ENCODE measurements around the gene MPPED2. TPM values are rescaled to one million over a fixed set of nuclear protein-coding genes. Genes with fewer than 3 reads are reported as not detected.
A peak's percentile ranks its signal among the peaks of the same experiment; 100 is the strongest.

MPPED2 gene
- total RNA-seq, 8 experiments from 2014 or later = 0.56 to 25.6 (median 11.8) TPM

DNA sequence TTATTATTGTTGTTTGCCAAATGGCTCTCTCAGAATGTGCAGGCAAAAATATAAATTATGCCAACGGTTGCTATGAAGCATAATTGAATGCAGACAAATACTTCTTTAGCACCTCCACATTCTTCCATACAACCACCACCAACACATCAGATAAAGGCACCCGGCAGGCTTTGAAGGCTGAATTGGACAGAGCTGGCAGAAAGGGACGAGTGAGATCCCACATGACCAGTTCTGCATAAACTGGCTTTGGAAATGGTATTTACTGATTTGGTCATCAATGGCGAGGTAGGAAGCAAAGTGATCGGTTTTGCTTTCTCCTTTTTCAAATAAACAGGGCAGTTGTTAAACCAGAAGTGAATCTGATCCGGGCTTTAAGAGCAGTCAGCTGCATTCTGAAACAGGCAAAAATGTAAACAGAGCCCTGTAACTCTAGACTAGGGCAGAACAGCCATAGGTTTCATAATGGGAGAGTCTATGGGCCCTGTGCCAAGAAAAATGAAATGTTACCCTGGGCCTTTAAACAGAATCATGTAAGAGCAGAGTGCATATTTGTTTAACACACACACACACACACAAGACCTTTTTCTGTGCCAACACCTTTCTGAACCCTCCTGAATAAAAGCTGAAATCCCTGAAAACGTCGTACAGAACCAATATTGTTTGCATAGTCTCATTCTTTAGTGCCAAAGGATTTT lies 97.7 kb downstream of the MPPED2 start:
- Histone ChIP-seq H3K4me3 (no peak overlapping the region), H3K4me1 (replicated peaks in 1 of 2) (peaks cover 16 to 18% of the 10 kb centered on the region in 2 donors), H3K27ac (no peak overlapping the region)
- in situ Hi-C loops (cut with MboI; ENCODE audit: low pct_unique_long_range_greater_than_20kb in 2 of 9, low sequenced_read_pairs in 9 of 9, unreplicated experiment in 9 of 9) = no loop called here
- WGBS, 10 experiments = 3 to 85% (median 49%) methylated on average over 3 to 7 of the region's 8 CpGs; no CpG with 5 or more reads in 1 of the 10 experiments
- ATAC-seq (replicated peaks in 6 of 8) = peak in 5 of 8 experiments; percentile 28 to 92 (median 68)

DNA sequence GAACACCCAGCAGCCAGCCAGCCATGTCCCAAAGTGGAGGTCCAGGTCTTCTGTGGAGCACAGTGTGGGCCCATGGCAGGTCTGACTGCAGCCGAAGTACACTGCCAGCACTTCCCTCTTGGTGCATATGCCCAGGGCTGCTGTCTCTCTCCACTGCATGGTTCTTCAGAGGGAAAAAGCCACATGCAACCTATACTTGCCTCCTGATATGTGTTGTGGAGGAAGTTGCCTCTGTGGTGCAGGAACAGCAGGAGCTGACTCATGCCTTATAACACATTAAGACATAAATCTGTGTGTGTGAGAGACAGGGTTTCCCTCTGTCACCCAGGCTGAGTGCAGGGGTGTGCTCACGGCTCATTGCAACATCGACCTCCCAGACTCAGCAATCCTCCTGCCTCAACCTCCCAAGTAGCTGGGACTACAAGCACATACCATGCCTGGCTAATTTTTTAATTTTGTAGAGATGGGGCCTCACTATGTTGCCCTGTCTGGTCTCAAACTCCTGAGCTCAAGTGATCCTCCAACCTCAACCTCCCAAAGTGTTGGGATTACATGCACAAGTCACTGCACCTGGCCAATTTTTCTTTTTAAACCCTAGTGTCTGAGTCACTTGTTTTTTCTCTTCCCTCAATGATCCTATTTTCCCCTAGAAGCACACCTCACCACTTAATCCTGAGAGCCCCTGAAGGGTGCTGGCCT lies 98.8 kb downstream of the MPPED2 start:
- Histone ChIP-seq H3K4me1 (replicated peaks in 1 of 2) (peaks cover 16 to 18% of the 10 kb centered on the region in 2 donors), H3K27ac (no peak overlapping the region)
- WGBS, 10 experiments = 20 to 100% (median 67%) methylated on average over 1 to 2 of the region's 3 CpGs; no CpG with 5 or more reads in 3 of the 10 experiments

DNA sequence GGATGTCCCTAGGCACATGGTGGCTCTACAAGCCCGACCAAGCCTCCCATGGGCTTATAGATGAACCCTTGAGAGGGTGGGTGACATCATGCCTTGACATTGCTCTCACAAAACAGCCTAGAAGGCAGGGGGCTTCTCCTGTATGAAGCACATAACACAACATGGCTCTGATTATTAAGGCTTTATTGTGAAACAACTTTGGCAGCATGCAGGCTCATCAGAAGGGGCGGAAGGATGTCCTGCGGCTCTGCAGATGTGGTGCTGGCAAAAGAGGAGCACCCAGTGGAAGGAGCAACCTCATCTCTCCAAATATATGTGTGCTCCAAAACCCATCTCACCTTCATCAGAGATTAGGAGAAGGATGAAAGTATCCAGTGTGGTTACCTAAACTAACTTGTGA lies 100.4 kb downstream of the MPPED2 start:
- H3K27ac ChIP-seq = no peak overlapping the region
- peaks cover 26 to 27% of the 10 kb centered on the region in 2 donors for H3K4me1 ChIP-seq (replicated peaks in 1 of 2)
- 88 to 100% (median 93%) methylated on average over 1 to 2 of the region's 3 CpGs; no CpG with 5 or more reads in 7 of the 10 experiments for WGBS, 10 experiments
- no peak for ATAC-seq (replicated peaks in 6 of 8)
- in situ Hi-C loops (cut with MboI; ENCODE audit: low pct_unique_long_range_greater_than_20kb in 2 of 9, low sequenced_read_pairs in 9 of 9, unreplicated experiment in 9 of 9) = no loop called here
- no peak overlapping the region for H3K4me3 ChIP-seq

More for the DNA sequence above, 98.8 kb downstream of the MPPED2 start:
- H3K4me3 ChIP-seq = no peak overlapping the region
- peak in 5 of 8 experiments; percentile 29 to 57 (median 49) for ATAC-seq (replicated peaks in 6 of 8)
- in situ Hi-C loops (cut with MboI; ENCODE audit: low pct_unique_long_range_greater_than_20kb in 2 of 9, low sequenced_read_pairs in 9 of 9, unreplicated experiment in 9 of 9) = no loop called here

DNA sequence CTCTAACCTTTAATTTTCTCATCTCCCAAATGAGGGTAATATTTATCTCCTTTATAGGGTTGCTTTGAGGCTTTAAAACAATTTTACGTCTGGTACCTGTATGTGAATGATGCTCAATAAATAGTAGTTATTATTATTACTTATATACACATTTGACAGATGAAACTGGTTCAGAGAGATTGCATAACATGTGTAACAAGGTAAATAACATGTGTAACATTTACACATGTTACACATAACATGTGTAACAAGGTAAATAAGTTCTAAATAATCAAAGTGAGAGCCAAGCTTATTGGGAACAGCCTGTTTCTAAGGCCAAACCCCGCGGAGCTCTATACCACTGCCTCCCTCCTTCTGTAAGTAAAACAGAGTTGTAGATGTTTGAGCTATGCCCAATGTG lies 100.9 kb downstream of the MPPED2 start:
- in situ Hi-C loops (cut with MboI; ENCODE audit: low pct_unique_long_range_greater_than_20kb in 2 of 9, low sequenced_read_pairs in 9 of 9, unreplicated experiment in 9 of 9) = no loop called here
- no peak for ATAC-seq (replicated peaks in 6 of 8)
- Histone ChIP-seq H3K4me1 (replicated peaks in 1 of 2) (peaks cover 31% of the 10 kb centered on the region in 2 donors), H3K4me3 (no peak overlapping the region), H3K27ac (no peak overlapping the region)
- 6 to 100% (median 92%) methylated on average over 1 to 3 of the region's 3 CpGs; no CpG with 5 or more reads in 1 of the 10 experiments for WGBS, 10 experiments

DNA sequence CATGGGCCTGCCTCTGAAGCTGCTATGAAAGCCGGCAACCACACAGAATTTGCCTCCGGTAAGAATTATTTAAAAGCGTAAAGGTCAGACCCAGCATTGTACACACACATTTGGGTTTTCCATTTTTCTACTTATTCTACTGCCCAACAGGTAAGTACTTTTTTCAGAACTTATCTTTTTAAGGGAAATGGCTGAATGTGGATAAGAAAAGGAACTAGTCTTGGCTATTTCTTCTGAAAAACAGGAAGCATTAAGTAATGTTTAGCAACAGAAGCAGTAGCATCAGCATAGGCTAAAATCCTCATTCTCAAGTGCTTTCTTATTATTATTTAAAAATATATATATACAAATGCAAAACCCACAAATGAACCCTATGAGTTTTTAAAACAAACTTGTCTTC lies 103.1 kb downstream of the MPPED2 start:
- ATAC-seq (replicated peaks in 6 of 8) = no peak
- in situ Hi-C loops (cut with MboI; ENCODE audit: low pct_unique_long_range_greater_than_20kb in 2 of 9, low sequenced_read_pairs in 9 of 9, unreplicated experiment in 9 of 9) = no loop called here
- Histone ChIP-seq H3K4me3 (no peak overlapping the region), H3K27ac (no peak overlapping the region), H3K4me1 (replicated peaks in 1 of 2) (peaks cover 28 to 38% of the 10 kb centered on the region in 2 donors)
- 0 to 100% (median 25%) methylated on average over 1 to 3 of the region's 3 CpGs for WGBS, 10 experiments

DNA sequence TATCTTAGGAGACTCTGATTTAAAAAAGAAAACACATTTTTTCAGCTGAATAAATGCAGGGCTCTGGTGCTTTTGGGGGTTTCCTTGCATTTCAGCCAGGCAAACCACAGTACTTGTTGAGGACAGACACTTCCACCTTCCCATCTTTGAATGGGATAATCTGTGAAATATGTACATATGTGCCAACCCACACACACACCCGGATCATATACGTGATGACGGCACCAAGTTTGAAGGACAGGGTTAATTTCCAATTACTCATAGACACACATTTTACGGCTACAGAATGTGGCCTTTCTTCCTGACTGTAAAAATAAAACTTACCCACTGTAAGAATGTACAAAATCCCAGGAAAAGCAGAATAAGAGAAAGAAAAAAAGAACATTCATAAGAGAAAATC lies 104.4 kb downstream of the MPPED2 start:
- peaks cover 28 to 35% of the 10 kb centered on the region in 2 donors for H3K4me1 ChIP-seq (replicated peaks in 1 of 2)
- peak in 3 of 8 experiments; percentile 4 to 56 (median 20) for ATAC-seq (replicated peaks in 6 of 8)
- H3K4me3 ChIP-seq = no peak overlapping the region
- in situ Hi-C loops (cut with MboI; ENCODE audit: low pct_unique_long_range_greater_than_20kb in 2 of 9, low sequenced_read_pairs in 9 of 9, unreplicated experiment in 9 of 9) = no loop called here
- 0 to 100% (median 60%) methylated on average over 1 to 4 of the region's 4 CpGs; no CpG with 5 or more reads in 1 of the 10 experiments for WGBS, 10 experiments
- no peak overlapping the region for H3K27ac ChIP-seq

DNA sequence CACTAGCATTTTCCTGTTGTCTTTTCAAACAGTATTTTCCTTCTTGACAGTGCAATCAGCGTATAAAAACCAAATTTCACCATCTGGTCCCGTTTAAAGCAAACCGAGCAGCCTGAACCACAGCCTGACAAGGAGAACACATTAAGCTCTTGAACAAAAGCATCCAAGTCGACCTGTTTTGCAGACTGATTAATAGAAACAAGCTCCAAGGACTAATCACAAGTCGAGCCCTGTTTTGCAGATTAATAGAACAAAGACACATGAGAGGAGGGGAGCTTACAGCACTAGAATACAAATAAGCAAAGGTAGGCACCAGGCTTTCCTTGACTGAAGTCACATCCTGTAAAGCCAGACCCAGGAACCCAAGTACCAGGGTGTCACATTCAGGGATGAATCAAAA lies 104.8 kb downstream of the MPPED2 start:
- Histone ChIP-seq H3K4me1 (replicated peaks in 1 of 2) (peaks cover 28 to 35% of the 10 kb centered on the region in 2 donors), H3K27ac (no peak overlapping the region), H3K4me3 (no peak overlapping the region)
- WGBS, 10 experiments = 0 to 58% (median 13%) methylated on average over 1 to 5 of the region's 5 CpGs; no CpG with 5 or more reads in 1 of the 10 experiments
- peak in 5 of 8 experiments; percentile 59 to 79 (median 64) for ATAC-seq (replicated peaks in 6 of 8)
- in situ Hi-C loops (cut with MboI; ENCODE audit: low pct_unique_long_range_greater_than_20kb in 2 of 9, low sequenced_read_pairs in 9 of 9, unreplicated experiment in 9 of 9) = no loop called here

DNA sequence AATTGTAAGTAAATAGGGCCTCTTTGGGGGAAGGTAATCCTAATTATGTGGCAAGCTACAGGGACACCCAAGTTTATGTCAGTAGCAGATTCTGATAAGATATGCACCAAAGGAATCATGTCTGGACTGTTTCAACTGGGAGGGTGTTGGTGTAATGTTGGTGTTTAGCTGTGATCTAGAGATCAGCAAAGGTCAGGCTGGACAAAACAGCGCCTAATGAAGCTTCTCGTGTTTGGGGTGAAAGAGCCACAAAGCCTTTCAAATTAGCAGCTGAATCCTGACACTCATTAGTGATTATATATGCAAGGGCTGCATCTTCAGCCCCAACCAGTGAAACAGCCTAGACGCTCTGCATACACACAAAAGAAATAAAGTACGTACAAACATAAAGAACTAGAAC lies 106.3 kb downstream of the MPPED2 start:
- ATAC-seq (replicated peaks in 6 of 8) = peak in 5 of 8 experiments; percentile 32 to 76 (median 67)
- in situ Hi-C loops (cut with MboI; ENCODE audit: low pct_unique_long_range_greater_than_20kb in 2 of 9, low sequenced_read_pairs in 9 of 9, unreplicated experiment in 9 of 9) = no loop called here
- WGBS, 10 experiments = 0 to 100% (median 20%) methylated on average over 1 to 4 of the region's 4 CpGs
- Histone ChIP-seq H3K4me1 (replicated peaks in 1 of 2) (peaks cover 28 to 35% of the 10 kb centered on the region in 2 donors), H3K27ac (no peak overlapping the region), H3K4me3 (no peak overlapping the region)

DNA sequence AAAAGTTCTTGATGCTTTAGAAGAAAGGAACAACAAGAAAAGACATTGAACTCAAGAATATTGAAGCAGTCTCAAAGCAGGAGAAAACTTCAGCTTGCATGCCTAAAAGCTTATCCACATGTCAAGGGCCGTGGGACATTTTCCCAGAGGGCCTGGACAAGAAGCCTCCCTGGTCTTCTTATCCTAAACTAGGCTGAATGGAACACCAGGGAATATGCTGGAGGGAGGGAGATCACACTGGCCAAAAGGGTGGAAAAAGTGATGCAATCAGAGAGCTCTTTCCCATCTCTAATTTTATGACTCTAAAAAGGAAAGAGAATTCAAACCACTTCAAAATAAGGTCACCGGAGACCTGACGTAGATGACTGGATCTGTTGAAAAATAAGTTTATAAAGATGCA lies 107.2 kb downstream of the MPPED2 start:
- no peak overlapping the region for H3K4me3 ChIP-seq
- no peak overlapping the region for H3K27ac ChIP-seq
- peak in 2 of 8 experiments; percentile 15 to 21 for ATAC-seq (replicated peaks in 6 of 8)
- in situ Hi-C loops (cut with MboI; ENCODE audit: low pct_unique_long_range_greater_than_20kb in 2 of 9, low sequenced_read_pairs in 9 of 9, unreplicated experiment in 9 of 9) = no loop called here
- peaks cover 28 to 35% of the 10 kb centered on the region in 2 donors for H3K4me1 ChIP-seq (replicated peaks in 1 of 2)
- 0 to 63% (median 40%) methylated on average over 1 to 3 of the region's 3 CpGs; no CpG with 5 or more reads in 1 of the 10 experiments for WGBS, 10 experiments

DNA sequence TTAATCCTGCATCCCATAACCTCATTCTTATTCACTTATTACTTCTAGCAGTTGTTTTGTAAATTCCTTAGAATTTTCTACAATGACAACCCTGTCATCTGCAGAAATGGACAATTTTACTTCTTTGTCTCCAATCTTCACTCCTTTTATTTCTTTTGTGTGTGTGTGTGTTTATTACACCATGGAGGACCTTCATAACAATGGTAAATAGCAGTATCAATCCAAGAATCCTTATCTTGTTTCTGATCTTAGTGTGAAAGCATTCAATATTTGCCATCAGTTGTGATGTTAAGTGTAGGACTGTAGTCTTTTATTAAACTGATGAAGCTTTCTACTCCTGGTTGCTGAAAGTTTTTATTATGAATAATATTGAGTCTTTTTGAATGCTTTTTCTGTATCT lies 109.1 kb downstream of the MPPED2 start:
- ATAC-seq (replicated peaks in 6 of 8) = no peak
- in situ Hi-C loops (cut with MboI; ENCODE audit: low pct_unique_long_range_greater_than_20kb in 2 of 9, low sequenced_read_pairs in 9 of 9, unreplicated experiment in 9 of 9) = no loop called here
- Histone ChIP-seq H3K27ac (no peak overlapping the region), H3K4me1 (replicated peaks in 1 of 2) (peaks cover 28 to 35% of the 10 kb centered on the region in 2 donors), H3K4me3 (no peak overlapping the region)

DNA sequence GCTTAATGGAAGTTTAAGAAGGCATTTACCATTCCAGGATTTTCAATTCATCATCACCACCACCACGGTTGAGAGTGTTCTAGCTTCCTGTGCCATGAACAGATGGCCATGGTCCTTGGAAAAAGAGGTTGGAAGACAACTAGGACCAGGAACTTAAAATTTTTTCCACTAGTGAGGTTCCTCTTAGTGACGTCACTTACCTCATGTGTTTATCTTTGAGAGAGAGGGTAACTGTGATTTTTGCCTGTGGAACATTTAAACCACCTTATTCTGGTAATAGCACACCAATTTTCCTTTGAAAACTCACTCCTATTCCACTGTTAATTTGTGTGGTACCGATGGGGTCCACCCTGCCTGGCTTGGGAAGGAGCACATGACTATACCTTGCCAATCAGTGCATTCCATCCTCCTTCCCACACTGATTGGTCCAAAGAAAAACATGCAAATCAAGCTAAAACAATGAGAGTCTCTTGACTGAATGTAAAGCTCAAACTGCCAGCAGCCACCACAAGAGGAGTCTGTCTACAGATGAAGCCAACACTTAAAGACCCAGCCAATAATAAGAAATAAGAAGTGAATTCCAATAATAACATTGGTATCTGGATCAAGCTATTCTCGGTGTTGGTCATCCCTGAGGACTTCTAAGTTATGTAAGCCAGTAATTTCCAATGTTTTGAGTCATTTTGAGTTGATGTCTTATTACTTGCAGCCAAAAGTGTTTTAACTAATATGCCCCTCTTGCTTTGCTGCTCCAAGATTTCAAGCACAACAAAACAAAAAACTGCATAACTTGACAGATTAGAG lies 111.8 kb downstream of the MPPED2 start:
- WGBS, 10 experiments = 0 to 100% (median 92%) methylated on average over 1 to 4 of the region's 4 CpGs
- in situ Hi-C loops (cut with MboI; ENCODE audit: low pct_unique_long_range_greater_than_20kb in 2 of 9, low sequenced_read_pairs in 9 of 9, unreplicated experiment in 9 of 9) = no loop called here

DNA sequence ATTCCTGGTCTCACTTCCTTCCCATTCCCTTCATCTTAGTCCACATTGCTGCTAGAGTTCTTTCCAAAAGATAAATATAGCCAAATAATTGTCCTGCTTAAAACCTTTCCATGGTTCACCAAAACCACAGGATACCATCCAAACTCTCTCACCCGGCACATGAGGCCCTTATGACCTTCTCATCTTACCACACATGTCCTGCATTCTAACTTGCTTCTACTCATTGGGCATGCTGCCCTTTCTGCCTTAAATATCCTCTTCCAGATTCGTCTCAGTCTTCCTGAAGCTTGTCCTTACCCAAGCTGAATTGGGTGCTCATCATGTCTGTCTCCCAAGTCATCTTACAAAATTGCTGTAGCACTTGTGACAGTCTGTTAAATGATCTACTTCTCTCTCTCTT lies 114.9 kb downstream of the MPPED2 start:
- peaks cover 2 to 7% of the 10 kb centered on the region in 2 donors for H3K4me1 ChIP-seq (replicated peaks in 1 of 2)
- H3K27ac ChIP-seq = no peak overlapping the region
- no peak overlapping the region for H3K4me3 ChIP-seq
- in situ Hi-C loops (cut with MboI; ENCODE audit: low pct_unique_long_range_greater_than_20kb in 2 of 9, low sequenced_read_pairs in 9 of 9, unreplicated experiment in 9 of 9) = no loop called here
- no peak for ATAC-seq (replicated peaks in 6 of 8)
- WGBS, 10 experiments = 0 to 100% (median 63%) methylated on average over 1 to 2 of the region's 2 CpGs

More for the DNA sequence above, 111.8 kb downstream of the MPPED2 start:
- Histone ChIP-seq H3K4me1 (replicated peaks in 1 of 2) (peaks cover 8 to 12% of the 10 kb centered on the region in 2 donors), H3K27ac (no peak overlapping the region), H3K4me3 (no peak overlapping the region)
- ATAC-seq (replicated peaks in 6 of 8) = no peak

DNA sequence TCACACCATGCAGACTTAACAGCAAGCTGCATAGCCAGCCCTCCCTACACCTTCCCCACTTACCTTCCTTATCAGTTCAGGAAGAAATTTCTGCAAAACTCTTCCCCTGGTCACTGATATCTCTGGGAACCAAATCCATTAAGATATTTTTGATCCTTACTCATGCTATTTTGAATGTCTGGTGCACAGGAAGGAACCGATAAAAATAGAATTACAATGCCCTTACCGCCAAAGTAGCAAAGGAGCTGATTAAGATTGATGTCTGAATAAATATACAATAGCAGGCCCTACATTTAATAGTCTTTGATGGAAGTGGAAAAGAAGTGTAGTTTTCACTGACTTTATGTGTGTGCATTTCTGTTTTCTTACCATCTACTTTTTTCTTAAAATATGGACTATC lies 117.3 kb downstream of the MPPED2 start:
- Histone ChIP-seq H3K4me1 (replicated peaks in 1 of 2) (peaks cover 2 to 7% of the 10 kb centered on the region in 2 donors), H3K27ac (no peak overlapping the region), H3K4me3 (no peak overlapping the region)
- 0 to 82% (median 31%) methylated on average over 1 to 2 of the region's 2 CpGs; no CpG with 5 or more reads in 3 of the 10 experiments for WGBS, 10 experiments
- in situ Hi-C loops (cut with MboI; ENCODE audit: low pct_unique_long_range_greater_than_20kb in 2 of 9, low sequenced_read_pairs in 9 of 9, unreplicated experiment in 9 of 9) = no loop called here
- no peak for ATAC-seq (replicated peaks in 6 of 8)

Measured in motor neuron (in vitro differentiated cells).